Astrocyte of the spinal cord (primary cell): ENCODE results near the gene SLC51A.

ENCODE experiments used
- DNase-seq: peaks from one replicate; pipeline ENCODE4 v3.0.0; 2011; ENCODE audit warnings: low read depth, low spot score
- H3K4me3 ChIP-seq: 2 replicates; pipeline ENCODE4 v1.5.1; 2011; ENCODE audit warnings: low read depth, mild to moderate bottlenecking, low read length, moderate library complexity
- in situ Hi-C: cut with HindIII; loops from 2 replicates; pipeline ENCODE4 v1.10.0; 2017; ENCODE audit warnings: low sequenced_read_pairs
- TF ChIP-seq, protein P1 (sequence below): IDR thresholded peaks from 2 replicates; pipeline ENCODE4 v1.5.1; 2012; ENCODE audit warnings: low read depth, mild to moderate bottlenecking, low read length, inconsistent platforms

SLC51A gene

GRCh38 chr3:196220991-196221390, 4.7 kb downstream of the SLC51A start:
- no peak for DNase-seq
- H3K4me3 ChIP-seq = no peak overlapping the region
- TF ChIP-seq, protein P1, sequence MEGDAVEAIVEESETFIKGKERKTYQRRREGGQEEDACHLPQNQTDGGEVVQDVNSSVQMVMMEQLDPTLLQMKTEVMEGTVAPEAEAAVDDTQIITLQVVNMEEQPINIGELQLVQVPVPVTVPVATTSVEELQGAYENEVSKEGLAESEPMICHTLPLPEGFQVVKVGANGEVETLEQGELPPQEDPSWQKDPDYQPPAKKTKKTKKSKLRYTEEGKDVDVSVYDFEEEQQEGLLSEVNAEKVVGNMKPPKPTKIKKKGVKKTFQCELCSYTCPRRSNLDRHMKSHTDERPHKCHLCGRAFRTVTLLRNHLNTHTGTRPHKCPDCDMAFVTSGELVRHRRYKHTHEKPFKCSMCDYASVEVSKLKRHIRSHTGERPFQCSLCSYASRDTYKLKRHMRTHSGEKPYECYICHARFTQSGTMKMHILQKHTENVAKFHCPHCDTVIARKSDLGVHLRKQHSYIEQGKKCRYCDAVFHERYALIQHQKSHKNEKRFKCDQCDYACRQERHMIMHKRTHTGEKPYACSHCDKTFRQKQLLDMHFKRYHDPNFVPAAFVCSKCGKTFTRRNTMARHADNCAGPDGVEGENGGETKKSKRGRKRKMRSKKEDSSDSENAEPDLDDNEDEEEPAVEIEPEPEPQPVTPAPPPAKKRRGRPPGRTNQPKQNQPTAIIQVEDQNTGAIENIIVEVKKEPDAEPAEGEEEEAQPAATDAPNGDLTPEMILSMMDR = no peak
- in situ Hi-C loops = no loop called here

- DNase-seq = no peak
- TF ChIP-seq, protein P1 = no peak
- no peak overlapping the region for H3K4me3 ChIP-seq
- in situ Hi-C loops = no loop called here
Observed at GRCh38 chr3:196222876-196223595, 6.7 kb downstream of the SLC51A start.

DNA sequence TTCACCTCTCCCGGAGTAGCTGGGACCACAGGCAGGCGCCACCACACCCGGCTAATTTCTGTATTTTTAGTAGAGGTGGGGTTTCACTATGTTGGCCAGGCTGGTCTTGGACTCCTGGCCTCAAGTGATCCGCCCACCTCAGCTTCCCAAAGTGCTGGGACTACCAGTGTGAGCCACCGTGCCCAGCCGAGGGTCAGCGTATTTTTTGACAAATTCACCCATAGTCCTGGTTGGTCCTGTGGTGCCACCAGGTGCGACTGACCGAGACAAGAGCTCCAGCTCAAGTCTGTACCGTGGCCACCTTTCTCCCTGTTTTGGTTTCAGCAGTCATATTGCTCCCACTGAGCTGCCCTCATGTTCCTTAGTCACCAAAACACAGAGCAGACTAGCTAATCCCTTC, 8.8 kb downstream of the SLC51A start:
- in situ Hi-C loops = no loop called here
- TF ChIP-seq, protein P1 = no peak
- no peak for DNase-seq
- H3K4me3 ChIP-seq = no peak overlapping the region

- in situ Hi-C loops = no loop called here
- H3K4me3 ChIP-seq = no peak overlapping the region
- TF ChIP-seq, protein P1 = no peak
- DNase-seq = no peak
Observed at GRCh38 chr3:196225763-196226364, 9.5 kb downstream of the SLC51A start.

GRCh38 chr3:196227121-196227561, 10.8 kb downstream of the SLC51A start:
- TF ChIP-seq, protein P1 = no peak
- in situ Hi-C loops = no loop called here
- DNase-seq = no peak
- no peak overlapping the region for H3K4me3 ChIP-seq

DNA sequence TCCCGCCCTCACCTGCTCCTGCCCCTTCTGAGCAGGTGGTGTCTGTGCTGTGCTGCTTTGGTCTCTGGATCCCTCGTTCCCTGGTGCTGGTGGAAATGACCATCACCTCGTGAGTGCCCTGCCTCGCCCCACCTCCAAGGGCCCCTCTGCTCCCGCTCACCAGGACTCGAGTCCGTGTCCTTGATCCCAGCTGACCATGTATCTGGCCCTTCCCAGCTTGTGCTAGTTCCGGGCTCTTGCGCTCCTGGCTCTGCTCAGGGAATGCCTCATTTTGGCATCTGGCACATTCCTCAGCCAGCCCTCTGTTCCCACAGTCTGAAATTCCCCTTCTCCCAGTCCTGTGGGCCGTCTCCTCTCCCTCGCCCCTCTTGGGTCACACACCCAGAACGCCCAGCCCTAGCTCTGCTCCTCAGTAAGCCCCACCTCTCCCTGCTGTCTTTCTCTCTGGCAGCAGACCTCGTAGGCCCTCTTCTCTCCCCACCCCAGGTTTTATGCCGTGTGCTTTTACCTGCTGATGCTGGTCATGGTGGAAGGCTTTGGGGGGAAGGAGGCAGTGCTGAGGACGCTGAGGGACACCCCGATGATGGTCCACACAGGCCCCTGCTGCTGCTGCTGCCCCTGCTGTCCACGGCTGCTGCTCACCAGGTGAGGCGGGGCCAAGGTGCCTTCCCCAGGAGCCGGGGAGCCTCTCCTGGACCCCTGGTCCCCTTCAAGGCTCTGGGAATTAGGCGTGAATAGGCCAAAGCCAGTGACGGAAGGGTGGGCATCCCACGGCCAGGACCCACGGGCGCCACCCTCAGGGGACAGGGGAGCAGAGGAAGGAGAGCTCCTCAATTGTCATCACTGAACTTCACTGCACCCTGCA, 11.5 kb downstream of the SLC51A start:
- DNase-seq = no peak
- TF ChIP-seq, protein P1 = no peak
- in situ Hi-C loops = no loop called here
- no peak overlapping the region for H3K4me3 ChIP-seq
